K562 treated with DMSO at 1 percent for 12 hours (cell line): ENCODE measurements around the gene CLGN. TPM values are rescaled to one million over a fixed set of nuclear protein-coding genes. Genes with fewer than 3 reads are reported as not detected.

Source experiments
- total RNA-seq: library from RNA; unstranded; fragments of 300-600 nt; gene quantifications from 2 replicates; pipeline ENCODE4 v1.2.3, GENCODE V29; 2022; ENCODE audit not compliant: insufficient read depth

The CLGN gene
- 11.2 and 17.7 TPM in 2 replicates for total RNA-seq

GRCh38 chr4:140427106-140427918 is at the start of gene CLGN:
Gene CLGN (minus strand): TSS chr4:140427648. CDS start chr4:140413078, 14,570 bp downstream.

DNA sequence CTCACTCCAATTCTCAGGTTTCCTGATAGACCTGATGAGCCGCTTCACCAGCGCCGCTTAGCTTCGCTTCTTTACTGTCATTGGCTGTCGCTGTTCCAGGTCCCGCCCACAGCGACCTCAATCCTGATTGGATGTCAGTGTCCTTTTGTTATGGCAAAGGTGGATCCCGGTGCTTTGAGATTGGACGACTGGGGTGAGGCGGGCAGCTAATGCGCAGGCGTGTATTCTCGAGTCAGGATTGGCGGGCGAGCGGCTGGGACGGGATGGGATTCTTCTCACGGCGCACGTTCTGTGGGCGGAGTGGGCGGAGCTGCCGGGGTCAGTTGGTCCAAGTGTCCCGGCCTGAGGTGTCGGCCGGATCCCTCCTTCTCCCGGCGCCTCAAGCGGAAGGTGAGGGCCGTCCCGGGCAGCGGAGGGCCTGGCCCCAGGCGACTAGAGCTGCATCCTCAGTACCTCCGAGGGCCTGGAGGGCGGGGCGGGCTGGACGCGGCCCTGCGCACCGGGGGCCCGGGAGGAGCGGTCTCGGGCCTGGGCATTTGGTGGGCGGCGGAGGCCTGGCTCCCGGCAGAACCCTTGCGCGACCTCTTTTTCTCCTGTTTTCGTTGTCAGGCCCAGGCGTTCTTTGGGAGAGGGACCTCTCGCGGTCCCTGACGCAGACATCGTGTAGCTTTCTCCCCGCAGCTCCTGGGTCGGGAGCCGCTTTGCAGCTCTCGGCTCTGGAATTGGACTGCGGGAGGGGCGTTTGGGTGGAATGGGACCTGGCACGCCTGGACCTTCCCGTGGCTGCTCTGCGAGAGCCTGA is 53.9 kb downstream of the CLGN start, which contains the start of gene SCOC:
SCOC (plus strand) TSS at position 319 of the 802 bp plus-strand sequence. CDS start 5,525 bp downstream, outside the sequence.

Other genes starting within 250 kb of the CLGN start
- 17.0 and 33.6 TPM in 2 replicates for gene SCOC, start 54.0 kb downstream of the CLGN start, total RNA-seq
- gene MGAT4D, start 70.6 kb upstream of the CLGN start, total RNA-seq = not detected in 2 replicates
- 6.0 and 15.8 TPM in 2 replicates for gene ELMOD2, start 96.5 kb upstream of the CLGN start, total RNA-seq
- gene UCP1, start 141.3 kb upstream of the CLGN start, total RNA-seq = not detected in 2 replicates